SW480 (cell line): ENCODE measurements around the gene IPO11.
"Not testable (repeated sequence)": the region's sequence is repeated elsewhere in the genome, so short reads cannot be mapped to it uniquely, and the experiment has no call there.

Source experiments
- DNase-seq: peaks from one replicate; pipeline ENCODE4 v3.0.0-alpha.2; 2016; ENCODE audit warnings: low spot score

Gene IPO11

DNA sequence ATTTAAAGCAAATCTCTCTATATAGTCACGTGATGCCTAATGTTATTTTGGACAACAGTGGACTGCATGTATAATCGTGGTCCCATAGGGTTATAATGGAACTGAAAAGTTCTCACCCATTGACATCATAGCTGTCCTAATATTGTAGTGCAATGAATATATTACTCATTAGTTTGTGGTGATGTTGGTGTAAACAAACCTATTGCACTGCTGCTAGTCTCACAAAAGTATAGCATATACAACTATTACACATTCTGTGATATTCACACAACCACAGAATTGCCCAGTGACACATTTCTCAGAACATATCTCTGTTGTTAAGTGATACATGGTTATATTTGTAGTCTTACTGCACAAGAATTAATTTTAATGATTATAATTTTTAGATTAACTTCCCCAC lies 37.7 kb downstream of the IPO11 start:
- DNase-seq: no peak

DNA sequence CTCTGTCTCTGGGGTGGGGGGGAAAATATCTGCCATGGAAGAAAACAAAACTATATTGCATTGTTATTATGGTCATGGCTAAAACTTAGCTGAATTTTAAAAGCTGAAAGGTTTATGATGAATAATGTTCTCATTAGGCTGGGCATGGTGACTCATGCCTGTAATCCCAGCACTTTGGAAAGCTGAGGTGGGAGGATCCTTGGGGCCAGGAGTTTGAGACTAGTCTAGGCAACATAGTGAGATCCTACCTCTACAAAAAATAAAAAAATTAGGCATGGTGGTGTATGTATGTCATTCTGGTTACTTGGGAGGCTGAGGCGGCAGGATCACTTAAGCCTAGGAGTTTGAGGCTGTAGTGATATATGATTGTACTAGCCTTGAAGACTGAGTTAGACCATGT lies 44.5 kb downstream of the IPO11 start:
- no peak for DNase-seq

DNA sequence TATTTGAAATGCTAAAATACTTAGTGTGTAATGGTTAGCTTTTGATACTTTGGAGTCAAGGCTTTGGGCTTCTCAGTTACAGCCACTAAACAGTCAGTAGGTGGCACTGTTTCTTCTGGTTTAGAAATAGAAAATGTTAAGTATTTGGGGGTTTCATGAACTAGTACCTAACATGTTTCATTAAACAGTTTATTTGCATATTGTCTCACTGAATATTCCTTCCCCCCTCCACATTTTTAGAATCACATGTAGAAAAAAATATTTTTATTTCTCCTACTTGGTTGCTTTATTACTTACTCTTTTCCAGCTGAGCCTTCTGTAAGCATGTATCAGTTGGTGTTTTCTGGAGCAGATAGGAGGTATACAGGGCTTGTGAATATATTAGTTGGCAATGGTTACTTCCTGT lies 48.0 kb downstream of the IPO11 start:
- DNase-seq: peak; percentile 39

DNA sequence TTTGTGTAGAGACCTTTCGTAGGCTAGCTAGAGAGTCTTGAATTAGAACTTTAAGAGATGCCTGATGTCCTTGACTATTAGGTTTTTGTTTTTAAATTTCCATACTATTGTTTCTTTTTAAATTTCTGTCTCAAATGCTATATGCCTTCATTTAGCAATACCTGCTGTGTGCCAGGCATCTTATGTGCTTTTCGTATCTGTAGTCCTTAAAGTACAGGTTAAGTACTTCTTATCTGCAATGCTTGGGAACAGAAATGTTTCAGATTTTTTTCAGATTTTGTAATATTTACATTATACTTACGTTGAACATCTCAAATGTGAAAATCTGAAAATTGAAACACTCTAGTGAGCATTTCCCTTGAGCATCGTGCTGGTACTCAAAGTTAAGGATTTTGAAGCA lies 49.0 kb downstream of the IPO11 start:
- DNase-seq: no peak

DNA sequence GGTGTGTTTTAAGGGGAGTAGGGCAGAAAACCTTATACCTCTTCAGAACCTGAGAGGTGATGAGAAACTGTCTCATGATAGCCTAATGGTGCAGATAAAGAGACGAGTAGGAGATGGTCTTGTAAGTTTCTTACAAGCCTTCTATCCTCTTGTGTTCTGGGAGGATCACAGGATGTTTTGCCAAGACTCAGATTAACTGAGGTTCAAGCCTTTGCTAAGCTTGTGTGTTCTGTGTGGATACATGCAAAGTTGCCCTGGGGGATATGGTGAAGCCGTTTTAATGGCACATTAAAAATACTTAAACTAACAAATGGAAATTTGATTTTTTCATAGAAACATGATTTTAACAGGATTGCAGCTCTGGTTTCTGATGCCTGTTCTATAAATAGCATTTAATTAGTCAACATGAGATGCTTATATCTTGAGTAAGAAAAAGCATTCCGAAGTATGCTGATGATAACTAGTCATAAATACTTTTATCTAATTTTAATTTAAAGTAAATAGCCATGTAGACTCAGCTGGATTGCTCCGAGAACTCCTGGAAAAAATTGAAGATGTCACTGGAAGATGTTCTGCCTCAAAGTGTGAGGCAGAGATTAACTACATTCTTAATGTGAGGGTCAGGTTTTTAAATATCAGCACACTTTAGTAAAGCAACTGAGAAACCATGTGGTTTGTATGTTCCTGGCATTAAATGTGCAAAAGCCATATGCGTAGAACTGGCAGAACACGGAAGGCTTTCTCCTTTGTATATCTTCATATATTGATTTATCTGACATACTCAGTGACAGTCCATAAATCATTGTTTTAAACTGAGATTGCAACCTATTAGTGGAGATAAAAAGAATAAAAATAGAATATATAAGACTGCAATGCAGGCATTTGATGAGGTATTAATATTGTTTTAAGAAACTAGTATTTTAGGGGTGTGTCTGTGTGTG lies 53.7 kb downstream of the IPO11 start:
- DNase-seq: no peak

DNA sequence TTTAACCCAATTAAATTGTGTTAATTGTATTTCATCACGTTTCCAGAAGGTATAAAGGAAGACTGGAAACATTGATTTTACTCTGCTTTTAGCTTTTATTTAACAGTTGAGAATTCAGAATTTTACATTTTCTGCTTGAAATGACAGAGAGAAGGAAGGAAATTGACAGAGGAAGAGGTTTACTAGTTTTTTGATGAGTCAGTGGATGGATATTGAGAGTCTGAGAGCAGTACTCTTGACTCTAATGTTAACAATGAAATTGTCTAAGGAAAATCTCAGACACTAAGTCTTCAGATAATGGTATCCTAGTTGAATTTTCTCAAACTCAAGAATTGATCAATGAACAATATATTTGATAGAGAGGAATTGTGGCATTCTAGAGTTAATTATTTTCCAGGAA lies 60.6 kb downstream of the IPO11 start:
- DNase-seq: no peak

DNA sequence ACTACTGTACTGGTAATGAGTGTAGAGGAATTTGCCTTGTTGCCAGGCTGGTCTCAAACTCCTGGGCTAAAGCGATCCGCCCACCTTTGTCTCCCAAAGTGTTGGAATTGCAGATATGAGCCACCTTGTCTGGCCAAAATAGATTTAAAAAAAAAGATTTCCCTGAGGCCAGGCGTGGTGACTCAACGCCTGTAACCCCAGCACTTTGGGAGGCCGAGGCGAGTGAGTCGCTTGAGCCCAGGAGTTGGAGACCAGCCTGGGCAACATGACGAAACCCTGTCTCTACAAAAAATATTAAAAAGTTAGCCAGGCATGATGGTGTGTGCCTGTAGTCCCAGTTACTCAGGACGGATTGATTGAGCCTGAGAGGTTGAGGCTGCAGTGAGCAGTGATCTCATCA lies 62.5 kb downstream of the IPO11 start:
- DNase-seq: no peak

DNA sequence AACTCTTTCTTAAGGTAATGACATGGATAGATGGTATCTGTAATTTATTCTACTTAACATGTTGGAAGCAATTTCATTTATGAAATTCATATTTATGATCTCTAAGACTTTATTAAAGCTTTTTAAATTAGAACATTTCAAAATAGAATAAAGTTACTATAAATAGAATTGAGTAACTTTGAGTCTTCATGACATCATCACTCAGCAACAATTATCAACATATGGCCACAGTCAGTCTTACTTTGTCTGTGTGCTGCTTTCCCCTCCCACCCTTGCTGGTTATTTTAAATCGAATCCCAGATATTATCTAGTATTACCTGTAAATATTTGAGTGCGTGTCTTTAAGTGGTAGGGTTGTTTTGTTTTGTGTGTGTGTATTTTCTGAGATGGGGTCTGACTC lies 65.2 kb downstream of the IPO11 start:
- DNase-seq: no peak

DNA sequence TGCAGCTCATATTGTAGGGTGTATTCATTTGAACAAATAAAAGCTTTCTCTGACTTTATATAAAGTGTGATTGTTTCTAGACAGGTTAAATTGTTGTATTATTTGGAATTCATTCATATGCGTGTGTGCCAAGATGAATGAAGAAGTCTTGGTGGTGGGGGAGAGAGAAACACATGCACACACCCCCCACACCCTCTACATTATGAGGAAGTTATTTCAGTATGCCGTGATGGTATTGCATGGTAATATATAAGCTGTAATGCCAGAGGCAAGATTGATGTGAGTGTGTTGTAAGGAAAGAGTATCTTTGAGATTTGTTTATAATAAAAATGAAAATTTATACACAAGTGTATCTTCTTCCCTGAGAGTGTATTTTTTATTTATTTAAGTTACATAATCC lies 71.0 kb downstream of the IPO11 start:
- no peak for DNase-seq

DNA sequence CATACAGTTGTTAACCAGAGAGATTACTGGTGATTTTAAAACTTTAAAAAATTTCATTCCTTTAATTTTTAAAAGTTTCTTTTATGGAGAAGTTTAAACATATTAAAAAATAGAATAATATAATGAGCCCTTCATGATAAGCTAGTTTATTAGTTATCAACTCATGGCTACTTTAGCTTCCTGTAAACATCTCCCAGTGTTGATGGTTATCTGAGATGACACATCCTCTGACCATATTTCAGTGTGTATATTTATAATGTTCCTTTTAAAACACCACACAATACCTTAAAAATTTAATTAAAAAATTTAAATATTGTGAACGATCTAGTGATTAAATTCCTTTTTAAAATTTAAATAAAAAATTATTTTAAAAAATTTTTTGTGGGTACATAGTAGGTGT lies 74.1 kb downstream of the IPO11 start:
- no peak for DNase-seq

DNA sequence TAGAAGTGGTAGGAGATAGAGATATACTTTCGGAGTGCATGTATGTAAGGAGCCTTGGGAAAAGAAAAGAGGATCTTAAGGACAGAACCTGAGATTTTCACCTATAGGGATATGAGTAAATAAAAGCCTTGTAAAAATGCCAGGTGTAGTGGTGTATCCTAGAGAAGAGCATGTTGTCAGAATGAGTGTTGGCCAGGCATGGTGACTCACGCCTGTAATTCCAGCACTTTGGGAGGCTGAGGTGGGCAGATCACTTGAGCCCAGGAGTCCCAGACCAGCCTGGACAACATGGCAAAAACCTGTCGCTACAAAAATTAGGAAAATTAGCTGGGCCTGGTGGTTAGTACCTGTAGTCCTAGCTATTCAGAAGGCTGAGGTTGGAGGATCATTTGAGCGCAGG lies 76.0 kb downstream of the IPO11 start:
- DNase-seq: no peak

DNA sequence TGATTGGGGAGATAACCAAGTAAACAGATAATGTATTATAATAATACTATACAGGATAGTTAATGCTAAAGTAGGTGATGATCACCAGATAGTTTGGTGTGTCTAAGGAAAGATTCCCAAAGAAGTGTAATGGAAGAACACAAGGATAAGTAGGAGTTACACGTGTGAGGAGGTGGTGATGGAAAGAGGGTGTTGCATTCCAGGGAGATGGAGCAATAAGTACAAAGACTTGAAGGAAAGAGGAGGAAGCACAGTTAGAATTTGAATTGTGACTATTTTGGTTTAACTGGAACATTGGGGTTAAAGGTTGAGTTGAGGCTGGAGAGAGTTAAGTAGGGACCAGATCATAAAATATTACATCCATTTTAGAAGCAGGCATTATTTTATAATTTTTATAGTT lies 76.9 kb downstream of the IPO11 start:
- DNase-seq: no peak

DNA sequence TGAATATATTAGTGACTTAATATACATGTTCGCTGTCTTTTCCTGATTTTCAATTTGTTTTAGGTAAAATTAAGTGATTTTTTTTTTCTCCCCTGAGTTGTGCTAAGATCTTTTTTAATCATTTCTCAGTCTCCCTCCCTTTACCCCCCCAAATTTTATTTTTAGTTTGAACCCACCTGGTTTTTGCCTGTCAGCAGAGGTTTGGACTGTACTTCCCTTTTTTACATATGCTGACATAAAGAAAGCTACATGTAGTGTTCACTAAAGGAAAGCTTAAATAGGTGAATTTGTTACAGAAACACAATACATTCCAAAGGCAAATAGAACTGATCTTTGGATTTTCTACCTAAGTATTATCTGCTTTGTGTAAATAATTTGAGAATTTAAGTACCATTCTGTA lies 82.2 kb downstream of the IPO11 start:
- no peak for DNase-seq

DNA sequence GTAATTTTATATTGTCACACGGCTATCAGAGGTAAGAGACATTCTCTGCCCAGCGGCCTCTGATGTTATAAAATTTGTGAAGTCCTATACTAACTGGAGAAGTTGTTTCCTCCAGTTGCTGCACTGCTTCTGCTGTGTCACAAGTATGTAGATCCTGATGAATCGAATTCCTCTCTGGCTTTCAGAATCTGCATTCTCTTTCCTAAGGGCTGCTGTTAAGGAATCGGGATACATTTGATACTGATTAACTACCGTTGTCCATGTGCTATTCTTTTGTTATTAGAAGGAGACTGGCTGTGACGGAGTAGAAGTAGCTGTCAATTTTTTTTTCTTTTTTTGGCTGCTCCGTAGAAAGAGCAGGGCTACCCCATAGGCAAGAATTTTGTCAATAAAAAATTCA lies 84.3 kb downstream of the IPO11 start:
- DNase-seq: no peak

DNA sequence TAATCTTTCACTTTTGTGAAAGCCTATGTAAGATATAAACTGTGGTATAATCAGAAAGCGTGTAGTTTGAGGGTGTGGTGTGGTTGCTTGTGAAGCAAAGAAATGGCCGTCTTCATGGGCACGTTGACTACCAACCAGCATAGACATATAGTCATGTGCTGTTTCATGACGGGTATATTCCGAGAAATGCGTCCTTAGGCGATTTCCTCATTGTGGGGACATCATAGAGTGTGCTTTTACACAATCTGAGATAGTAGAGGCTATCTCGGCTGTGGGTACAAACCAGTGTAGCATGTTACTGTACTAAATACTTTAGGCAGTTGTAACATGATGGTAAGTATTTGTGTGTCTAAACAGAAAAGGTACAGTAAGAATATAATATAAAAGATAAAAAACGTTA lies 86.4 kb downstream of the IPO11 start:
- no peak for DNase-seq

DNA sequence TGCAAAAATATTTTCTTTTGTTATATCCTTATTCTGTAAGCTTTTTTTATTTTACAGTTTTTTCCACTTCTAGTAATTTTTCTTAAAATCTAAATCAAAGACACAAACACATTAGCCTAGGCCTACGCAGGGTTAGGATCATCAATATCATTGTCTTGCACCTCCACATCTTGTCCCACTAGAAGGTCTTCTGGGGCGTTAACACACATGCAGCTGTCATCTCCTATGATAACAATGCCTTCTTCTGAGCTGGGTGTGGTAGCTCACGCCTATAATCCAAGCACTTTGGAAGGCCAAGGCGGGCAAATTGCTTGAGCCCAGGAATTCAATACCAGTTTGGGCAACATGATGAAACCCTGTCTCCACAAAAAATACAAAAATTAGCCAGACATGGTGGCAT lies 87.2 kb downstream of the IPO11 start:
- no peak for DNase-seq

DNA sequence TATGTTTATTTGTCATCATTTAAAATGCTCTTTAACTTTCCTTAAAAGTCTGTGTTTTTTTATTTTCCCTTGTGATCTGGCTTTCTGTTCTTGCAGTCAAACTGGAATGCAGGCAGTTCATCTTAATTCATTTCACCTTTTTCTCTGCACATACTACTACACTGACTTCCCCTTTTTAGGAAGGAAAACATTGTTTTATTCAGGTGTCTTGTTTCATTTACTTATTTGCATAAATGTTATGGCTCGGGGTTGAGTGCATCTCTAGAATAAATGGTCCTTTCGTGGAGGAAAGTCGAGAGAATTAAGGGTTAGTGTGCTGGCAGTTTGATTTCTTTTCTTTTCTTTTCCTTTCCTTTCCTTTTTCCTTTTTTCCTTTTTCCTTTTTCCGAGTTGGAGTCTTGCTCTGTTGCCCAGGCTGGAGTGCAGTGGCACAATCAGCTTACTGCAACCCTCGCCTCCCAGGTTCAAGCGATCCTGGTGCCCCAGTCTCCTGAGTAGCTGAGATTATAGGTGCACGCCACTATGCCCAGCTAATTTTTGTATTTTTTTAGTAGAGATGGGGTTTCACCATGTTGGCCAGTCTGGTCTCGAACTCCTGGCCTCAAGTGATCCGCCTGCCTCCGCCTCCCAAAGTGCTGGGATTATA lies 90.0 kb downstream of the IPO11 start:
- no peak for DNase-seq

DNA sequence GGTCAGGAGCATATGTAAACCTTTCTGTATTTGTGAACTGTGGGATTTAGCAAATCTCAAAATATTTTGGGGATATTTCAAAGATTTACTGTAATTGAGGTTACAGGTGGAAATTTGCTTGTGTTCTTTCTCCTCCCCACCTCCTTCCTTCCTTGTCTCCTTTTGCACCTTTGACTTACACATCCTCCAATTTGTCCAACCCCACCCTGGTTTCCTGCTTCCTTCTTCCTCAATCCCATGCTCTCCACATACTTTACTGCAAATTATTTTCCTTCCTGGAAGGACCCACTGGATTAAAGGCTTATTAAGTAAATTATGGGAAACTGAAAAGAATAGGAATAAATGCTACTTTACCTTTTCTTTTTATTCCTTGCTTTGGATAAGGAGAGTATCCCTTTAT lies 91.6 kb downstream of the IPO11 start:
- no peak for DNase-seq

DNA sequence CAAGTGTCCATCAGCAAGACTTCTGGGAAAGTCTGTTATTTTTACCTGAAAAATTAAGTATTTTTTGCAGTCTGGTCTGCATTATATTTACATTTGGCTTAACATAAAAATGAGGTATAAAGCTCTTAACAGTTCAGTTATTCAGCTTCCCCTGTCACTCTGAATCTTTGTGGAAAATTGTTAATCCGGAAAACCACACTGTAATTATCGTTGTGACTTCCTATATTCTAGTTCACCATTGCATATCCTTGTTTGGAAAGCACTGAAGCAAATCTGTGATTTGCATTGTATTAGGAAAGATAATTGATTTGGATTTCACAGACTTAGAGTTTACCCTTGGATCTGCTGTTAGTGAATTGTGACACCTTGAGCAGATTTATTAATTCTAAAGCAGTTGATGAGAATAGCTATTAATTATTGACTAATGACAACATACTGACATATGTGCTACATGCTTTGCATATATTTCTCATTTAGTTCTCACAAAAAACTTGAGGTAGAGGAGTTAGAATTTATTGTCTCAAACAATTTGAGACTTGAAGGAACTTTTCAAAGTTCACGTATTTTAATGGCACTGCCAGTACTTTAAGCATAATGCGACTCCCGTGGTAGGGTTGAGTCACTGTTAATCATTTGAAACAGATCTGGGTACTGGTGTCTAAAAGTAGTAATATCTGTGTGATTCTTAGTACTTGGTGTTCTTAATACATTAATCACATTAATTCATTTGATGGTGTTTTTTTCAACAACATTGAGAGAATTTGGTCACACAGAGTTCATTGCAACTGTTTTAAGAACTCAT lies 94.3 kb downstream of the IPO11 start:
- DNase-seq: no peak

DNA sequence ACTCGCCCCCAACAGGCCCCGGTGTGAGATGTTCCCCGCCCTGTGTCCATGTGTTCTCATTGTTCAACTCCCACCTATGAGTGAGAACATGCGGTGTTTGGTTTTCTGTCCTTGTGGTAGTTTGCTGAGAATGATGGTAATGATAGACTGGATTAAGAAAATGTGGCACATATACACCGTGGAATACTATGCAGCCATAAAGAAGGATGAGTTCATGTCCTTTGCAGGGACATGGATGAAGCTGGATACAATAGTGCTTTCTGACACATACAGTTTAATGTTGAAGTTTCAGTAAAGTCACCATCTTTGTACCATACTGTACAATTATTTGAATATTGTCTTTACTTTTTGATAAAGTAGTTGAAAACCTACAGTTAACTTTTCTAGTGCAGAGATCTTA lies 96.2 kb downstream of the IPO11 start:
- not testable (repeated sequence) for DNase-seq

DNA sequence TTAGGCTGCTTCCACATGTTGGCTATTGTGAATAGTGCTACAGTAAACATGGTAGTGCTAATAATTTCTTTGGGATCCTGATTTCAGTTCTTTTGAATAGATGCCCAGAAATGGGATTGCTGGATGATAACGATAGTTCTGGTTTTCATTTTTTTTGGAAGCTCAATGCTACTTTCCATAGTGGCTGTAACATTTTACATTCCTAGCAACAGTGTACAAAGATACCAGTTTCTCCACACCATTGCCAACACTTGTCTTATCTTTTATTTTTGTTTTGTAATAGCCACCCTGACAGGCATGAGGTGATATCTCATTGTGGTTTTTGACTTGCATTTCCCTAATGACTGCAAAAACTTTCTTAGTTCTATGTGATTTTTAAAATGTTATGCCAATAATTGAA lies 97.2 kb downstream of the IPO11 start:
- no peak for DNase-seq

DNA sequence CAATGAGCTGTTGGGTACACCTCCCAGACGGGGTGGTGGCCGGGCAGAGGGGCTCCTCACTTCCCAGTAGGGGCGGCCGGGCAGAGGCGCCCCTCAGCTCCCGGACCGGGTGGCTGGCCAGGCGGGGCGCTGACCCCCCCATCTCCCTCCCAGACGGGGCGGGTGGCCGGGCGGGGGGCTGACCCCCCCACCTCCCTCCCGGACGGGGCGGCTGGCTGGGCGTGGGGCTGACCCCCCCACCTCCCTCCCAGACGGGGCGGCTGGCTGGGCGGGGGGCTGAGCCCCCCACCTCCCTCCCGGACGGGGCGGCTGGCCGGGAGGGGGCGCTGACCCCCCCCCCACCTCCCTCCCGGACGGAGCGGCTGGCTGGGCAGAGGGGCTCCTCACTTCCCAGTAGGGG lies 100.5 kb downstream of the IPO11 start:
- not testable (repeated sequence) for DNase-seq
